HG02870 (cell line): Measurements from ENCODE around the gene ARHGAP4.

ENCODE experiments used
- ATAC-seq: cut with Tn5 transposase; IDR thresholded peaks from one replicate; pipeline ENCODE4 v1.9.1; 2021; ENCODE audit warnings: mild to moderate bottlenecking, moderate library complexity; ENCODE audit not compliant: unreplicated experiment

ARHGAP4 gene

GRCh38 chrX:153964105-153964504, 38.0 kb upstream of the ARHGAP4 start:
- no peak for ATAC-seq

GRCh38 chrX:153963546-153963945, 37.5 kb upstream of the ARHGAP4 start:
- ATAC-seq, result no peak

- no peak for ATAC-seq
Measured at GRCh38 chrX:153961292-153961691, 35.2 kb upstream of the ARHGAP4 start.

- ATAC-seq, result no peak
Measured at GRCh38 chrX:153960786-153961185, 34.7 kb upstream of the ARHGAP4 start.

GRCh38 chrX:153960077-153960476, 34.0 kb upstream of the ARHGAP4 start:
- ATAC-seq, result no peak

- ATAC-seq, result no peak
Measured at GRCh38 chrX:153959649-153960048, 33.6 kb upstream of the ARHGAP4 start.

GRCh38 chrX:153958605-153959004, 32.5 kb upstream of the ARHGAP4 start:
- ATAC-seq, result no peak

- no peak for ATAC-seq
Measured at GRCh38 chrX:153957224-153957623, 31.2 kb upstream of the ARHGAP4 start.

GRCh38 chrX:153956044-153956907, 30.2 kb upstream of the ARHGAP4 start:
- ATAC-seq, result no peak

- ATAC-seq, result no peak
Measured at GRCh38 chrX:153955228-153955732, 29.2 kb upstream of the ARHGAP4 start.

GRCh38 chrX:153954558-153955227, 28.6 kb upstream of the ARHGAP4 start:
- ATAC-seq, result no peak

GRCh38 chrX:153953892-153954557, 28.0 kb upstream of the ARHGAP4 start:
- no peak for ATAC-seq

- ATAC-seq, result no peak
Measured at GRCh38 chrX:153953342-153953830, 27.3 kb upstream of the ARHGAP4 start.

- ATAC-seq, result no peak
Measured at GRCh38 chrX:153952373-153953026, 26.4 kb upstream of the ARHGAP4 start.

GRCh38 chrX:153951683-153952372, 25.8 kb upstream of the ARHGAP4 start:
- ATAC-seq, result no peak

- no peak for ATAC-seq
Measured at GRCh38 chrX:153950127-153950526, 24.1 kb upstream of the ARHGAP4 start.

GRCh38 chrX:153948847-153949805, 23.1 kb upstream of the ARHGAP4 start:
- no peak for ATAC-seq

- no peak for ATAC-seq
Measured at GRCh38 chrX:153948002-153948466, 22.0 kb upstream of the ARHGAP4 start.
